GM12892 (cell line): Measurements from ENCODE around the gene ARFGAP3.

ENCODE experiments used
- POLR2A ChIP-seq: IDR thresholded peaks from 2 replicates; pipeline ENCODE4 v1.6.1; 2011; ENCODE audit warnings: low read depth, low read length, control low read depth
- POLR2AphosphoS5 ChIP-seq: IDR thresholded peaks from 2 replicates; pipeline ENCODE4 v1.6.1; 2011; ENCODE audit warnings: low read depth, low read length, control low read depth
- TAF1 ChIP-seq: IDR thresholded peaks from 2 replicates; pipeline ENCODE4 v1.6.1; 2011; ENCODE audit warnings: low read depth, mild to moderate bottlenecking, control low read depth, low read length, borderline replicate concordance

- TF ChIP-seq POLR2AphosphoS5: no peak
- no peak for TF ChIP-seq POLR2A
- no peak for TF ChIP-seq TAF1
These were observed 5.1 kb upstream of the ARFGAP3 start for GRCh38 chr22:42862045-42862734.
